SU-DHL-6 (cell line): ENCODE measurements around the gene MBNL1.
"Not testable (repeated sequence)": the region's sequence is repeated elsewhere in the genome, so short reads cannot be mapped to it uniquely, and the experiment has no call there.

ENCODE experiments used
- H2AFZ ChIP-seq: fragments of 200-600 bp; sonication (generic); 2 replicates; pipeline ENCODE4 v1.6.1; 2014; ENCODE audit warnings: low read depth, mild to moderate bottlenecking, moderate library complexity, mixed read lengths, antibody characterized with exemption, low read length; ENCODE audit not compliant: severe bottlenecking
- H3F3A ChIP-seq: fragments of 200-600 bp; shearing (Covaris generic); 2 replicates; pipeline ENCODE4 v1.6.0; 2016; ENCODE audit warnings: antibody characterized with exemption, mild to moderate bottlenecking; ENCODE audit not compliant: insufficient read depth
- H3K27ac ChIP-seq: fragments of 200-600 bp; sonication (generic); 2 replicates; pipeline ENCODE4 v1.5.1; 2016; ENCODE audit warnings: low read depth, mild to moderate bottlenecking, low read length, moderate library complexity, mixed read lengths
- H3K27me3 ChIP-seq: fragments of 200-600 bp; sonication (generic), shearing (Covaris generic); 2 replicates; pipeline ENCODE4 v1.6.0; 2014; ENCODE audit warnings: mild to moderate bottlenecking, low read length
- H3K36me3 ChIP-seq: fragments of 200-600 bp; sonication (generic); 2 replicates; pipeline ENCODE4 v1.6.1; 2014; ENCODE audit warnings: mild to moderate bottlenecking, low read length, mixed read lengths
- H3K4me2 ChIP-seq: fragments of 300-600, 200-600 bp; shearing (Covaris generic), sonication (generic); 2 replicates; pipeline ENCODE4 v1.6.0; 2014; ENCODE audit warnings: low read length, low read depth, mild to moderate bottlenecking; ENCODE audit not compliant: poor library complexity, severe bottlenecking
- H3K4me3 ChIP-seq: fragments of 200-600 bp; sonication (generic); 2 replicates; pipeline ENCODE4 v1.5.1; 2014; ENCODE audit warnings: antibody characterized with exemption, low read length, mild to moderate bottlenecking, mixed read lengths; ENCODE audit not compliant: insufficient read depth, poor library complexity, severe bottlenecking
- H3K79me2 ChIP-seq: fragments of 200-600 bp; sonication (generic); 2 replicates; pipeline ENCODE4 v1.6.1; 2014; ENCODE audit warnings: mild to moderate bottlenecking, low read length, moderate library complexity; ENCODE audit not compliant: insufficient read depth
- H3K9ac ChIP-seq: fragments of 200-600 bp; sonication (generic); 2 replicates; pipeline ENCODE4 v1.7.0; 2014; ENCODE audit warnings: mild to moderate bottlenecking, low read length
- H3K9me2 ChIP-seq: fragments of 200-600 bp; sonication (generic); replicated peaks from 2 replicates; pipeline ENCODE4 v1.6.1; 2014; ENCODE audit warnings: low read length; ENCODE audit not compliant: insufficient read depth
- H3K9me3 ChIP-seq: fragments of 200-600 bp; sonication (generic); 2 replicates; pipeline ENCODE4 v1.6.1; 2014; ENCODE audit warnings: low read length, mixed read lengths; ENCODE audit not compliant: insufficient read depth
- H4K20me1 ChIP-seq: fragments of 200-600 bp; sonication (generic); 2 replicates; pipeline ENCODE4 v1.6.1; 2014; ENCODE audit warnings: low read depth, mild to moderate bottlenecking, antibody characterized with exemption, low read length, moderate library complexity, mixed read lengths
- CTCF ChIP-seq: fragments of 200-600 bp; sonication (generic); IDR thresholded peaks from one replicate; pipeline ENCODE4 v1.5.1; 2017; ENCODE audit warnings: antibody characterized with exemption, mild to moderate bottlenecking, low read length, moderate library complexity; ENCODE audit not compliant: insufficient read depth, poor library complexity, severe bottlenecking
- EZH2phosphoT487 ChIP-seq: fragments of 200-600 bp; sonication (generic), shearing (Covaris generic); conservative IDR thresholded peaks from 2 replicates; pipeline ENCODE4 v1.6.1; 2018; ENCODE audit warnings: mild to moderate bottlenecking, antibody characterized with exemption, low read length, moderate library complexity, mixed read lengths

Gene MBNL1

GRCh38 chr3:152426393-152426792 lies 157.7 kb downstream of the MBNL1 start:
- Histone ChIP-seq H3K79me2 (peaks cover 55% of the 10 kb centered on the region), H3K36me3 (peaks cover 24% of the 10 kb centered on the region), H3K9ac (no peak overlapping the region), H3K9me2 (no peaks in the 10 kb centered on the region), H3K4me3 (no peak overlapping the region), H3K4me2 (no peak overlapping the region), H2AFZ (no peak overlapping the region), H3K9me3 (no peaks in the 10 kb centered on the region), H3K27ac (no peak overlapping the region), H3F3A (peaks cover 22% of the 10 kb centered on the region), H4K20me1 (peaks cover 19% of the 10 kb centered on the region), H3K27me3 (no peaks in the 10 kb centered on the region)
- TF ChIP-seq EZH2phosphoT487 (no peak), CTCF (no peak)

GRCh38 chr3:152428577-152428976 lies 159.8 kb downstream of the MBNL1 start:
- Histone ChIP-seq H3K9me2 (no peaks in the 10 kb centered on the region), H3K9ac (no peak overlapping the region), H3K79me2 (peaks cover 73% of the 10 kb centered on the region), H3K9me3 (no peaks in the 10 kb centered on the region), H3K27ac (no peak overlapping the region), H2AFZ (no peak overlapping the region), H3K4me3 (no peak overlapping the region), H4K20me1 (peaks cover 32% of the 10 kb centered on the region), H3F3A (peaks cover 32% of the 10 kb centered on the region), H3K27me3 (no peaks in the 10 kb centered on the region), H3K36me3 (peaks cover 43% of the 10 kb centered on the region), H3K4me2 (no peak overlapping the region)
- TF ChIP-seq CTCF = no peak
- TF ChIP-seq EZH2phosphoT487 = no peak

DNA sequence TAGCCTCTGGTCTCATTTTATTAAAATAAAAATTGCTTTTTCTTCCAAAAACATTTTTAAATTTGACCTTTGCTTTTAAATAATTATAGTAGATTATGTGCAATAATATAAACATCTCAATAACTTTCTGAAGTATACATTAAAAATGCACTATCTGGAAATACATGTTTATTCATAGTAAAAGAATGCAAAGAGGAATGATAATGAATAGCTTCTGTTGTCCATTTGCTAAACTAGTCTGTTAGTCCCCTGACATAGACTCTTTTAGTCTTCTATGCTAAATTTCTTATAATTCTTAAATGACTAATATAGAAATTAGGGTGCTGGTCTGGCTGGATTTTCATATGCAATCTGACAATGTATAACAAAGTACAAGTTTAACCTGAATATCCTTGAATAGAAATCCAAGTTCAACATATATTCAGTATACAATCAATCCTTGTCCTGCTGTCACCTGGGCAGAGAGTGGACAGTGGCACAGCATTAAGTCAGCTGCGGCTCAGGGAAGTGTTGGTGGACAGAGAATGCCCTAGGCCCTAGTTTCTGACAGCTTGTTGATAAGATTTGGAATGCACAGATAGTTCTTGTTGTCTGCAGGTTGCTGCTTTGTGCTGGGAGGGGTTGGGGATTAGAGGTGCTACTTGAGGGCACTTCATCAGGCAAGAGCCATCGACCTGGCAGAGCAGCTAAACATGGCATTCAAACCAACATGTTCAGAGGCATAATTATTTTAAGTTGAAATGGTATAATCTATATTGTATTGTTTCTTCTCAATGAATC lies 161.7 kb downstream of the MBNL1 start:
- no peak for TF ChIP-seq EZH2phosphoT487

GRCh38 chr3:152434142-152434541 lies 165.4 kb downstream of the MBNL1 start:
- peaks cover 51% of the 10 kb centered on the region for H3F3A ChIP-seq
- H2AFZ ChIP-seq = no peak overlapping the region
- no peak overlapping the region for H3K27ac ChIP-seq
- H3K27me3 ChIP-seq = no peaks in the 10 kb centered on the region
- H3K36me3 ChIP-seq = peaks cover 63% of the 10 kb centered on the region
- no peaks in the 10 kb centered on the region for H3K9me3 ChIP-seq
- no peaks in the 10 kb centered on the region for H3K9me2 ChIP-seq
- no peak overlapping the region for H3K4me3 ChIP-seq
- H3K79me2 ChIP-seq = peaks cover 98% of the 10 kb centered on the region
- TF ChIP-seq CTCF (no peak), EZH2phosphoT487 (no peak)
- no peak overlapping the region for H3K9ac ChIP-seq
- peaks cover 44% of the 10 kb centered on the region for H4K20me1 ChIP-seq
- no peak overlapping the region for H3K4me2 ChIP-seq

More for the DNA sequence above, 161.7 kb downstream of the MBNL1 start:
- Histone ChIP-seq H3K36me3 (peaks cover 56% of the 10 kb centered on the region), H3K79me2 (peaks cover 90% of the 10 kb centered on the region), H3K9ac (no peak overlapping the region), H2AFZ (no peak overlapping the region), H3K9me2 (no peaks in the 10 kb centered on the region), H4K20me1 (peaks cover 35% of the 10 kb centered on the region), H3K27me3 (no peaks in the 10 kb centered on the region), H3K4me3 (no peak overlapping the region), H3K4me2 (no peak overlapping the region), H3K9me3 (no peaks in the 10 kb centered on the region), H3K27ac (no peak overlapping the region), H3F3A (peaks cover 32% of the 10 kb centered on the region)

DNA sequence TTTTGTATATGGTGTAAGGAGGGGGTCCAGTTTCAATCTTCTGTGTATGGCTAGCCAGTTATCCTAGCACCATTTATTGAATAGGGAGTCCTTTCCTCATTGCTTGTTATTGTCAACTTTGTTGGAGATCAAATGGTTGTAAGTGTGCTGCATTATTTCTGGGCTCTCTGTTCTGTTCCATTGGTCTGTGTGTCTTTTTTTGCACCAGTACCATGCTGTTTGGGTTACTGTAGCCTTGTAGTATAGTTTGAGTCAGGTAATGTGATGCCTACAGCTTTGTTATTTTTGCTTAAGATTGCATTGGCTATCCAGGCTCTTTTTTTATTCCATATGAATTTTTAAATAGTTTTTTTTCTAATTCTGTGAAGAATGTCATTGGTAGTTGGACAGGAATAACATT lies 166.5 kb downstream of the MBNL1 start:
- H3K9me2 ChIP-seq = not testable (repeated sequence)
- H4K20me1 ChIP-seq = peaks cover 44% of the 10 kb centered on the region

More for the DNA sequence above, 166.5 kb downstream of the MBNL1 start:
- Histone ChIP-seq H3K79me2 (peaks cover 98% of the 10 kb centered on the region), H3F3A (peaks cover 50% of the 10 kb centered on the region), H3K36me3 (peaks cover 59% of the 10 kb centered on the region)
- not testable (repeated sequence) for H3K27me3 ChIP-seq, H3K4me3 ChIP-seq, H3K27ac ChIP-seq, H2AFZ ChIP-seq, H3K9me3 ChIP-seq, H3K9ac ChIP-seq, H3K4me2 ChIP-seq
